HepG2 (cell line): ENCODE data around the gene PIGW. TPM values are rescaled to one million over a fixed set of nuclear protein-coding genes. Genes with fewer than 3 reads are reported as not detected.

Experiments used
- ELK4 ChIP-seq: sonication (generic); formaldehyde crosslinking; IDR thresholded peaks from 2 replicates; pipeline ENCODE4 v1.9.0; 2021; ENCODE audit warnings: missing genetic modification reagents, borderline replicate concordance
- ETV6 ChIP-seq: sonication (generic); formaldehyde crosslinking; conservative IDR thresholded peaks from 2 replicates; pipeline ENCODE4 v1.4.0; 2020; ENCODE audit warnings: missing genetic modification reagents
- HOXA9 ChIP-seq: sonication (generic); formaldehyde crosslinking; IDR thresholded peaks from 2 replicates; pipeline ENCODE4 v1.8.1; 2022; ENCODE audit warnings: missing genetic modification reagents, mild to moderate bottlenecking, moderate library complexity, borderline replicate concordance
- ISL2 ChIP-seq: sonication (generic); formaldehyde crosslinking; IDR thresholded peaks from 2 replicates; pipeline ENCODE4 v1.5.0; 2020; ENCODE audit warnings: missing genetic modification reagents
- NAIF1 ChIP-seq: sonication (generic); formaldehyde crosslinking; IDR thresholded peaks from 2 replicates; pipeline ENCODE4 v1.5.0; 2020; ENCODE audit warnings: mild to moderate bottlenecking, missing genetic modification reagents, borderline replicate concordance
- PATZ1 ChIP-seq: sonication (generic); formaldehyde crosslinking; IDR thresholded peaks from 2 replicates; pipeline ENCODE4 v1.4.0; 2020; ENCODE audit warnings: missing genetic modification reagents
- REL ChIP-seq: sonication (generic); formaldehyde crosslinking; conservative IDR thresholded peaks from 2 replicates; pipeline ENCODE4 v1.8.0; 2022; ENCODE audit warnings: mild to moderate bottlenecking, missing genetic modification reagents, moderate library complexity
- RFX3 ChIP-seq: IDR thresholded peaks from 2 replicates; pipeline ENCODE4 v1.6.1; 2016; ENCODE audit warnings: missing biosample characterization, missing genetic modification reagents
- ZNF143 ChIP-seq: sonication (generic); formaldehyde crosslinking; IDR thresholded peaks from 2 replicates; pipeline ENCODE4 v1.4.0; 2020; ENCODE audit warnings: missing genetic modification reagents
- ZNF556 ChIP-seq: sonication (generic); formaldehyde crosslinking; IDR thresholded peaks from 2 replicates; pipeline ENCODE4 v1.4.0; 2020; ENCODE audit warnings: mild to moderate bottlenecking, missing genetic modification reagents, borderline replicate concordance
- ZNF567 ChIP-seq: sonication (generic); formaldehyde crosslinking; IDR thresholded peaks from 2 replicates; pipeline ENCODE4 v1.8.1; 2023; ENCODE audit warnings: mild to moderate bottlenecking, missing genetic modification reagents, borderline replicate concordance
- ZSCAN31 ChIP-seq: sonication (generic); formaldehyde crosslinking; IDR thresholded peaks from 2 replicates; pipeline ENCODE4 v1.5.0; 2020; ENCODE audit warnings: low read depth, mild to moderate bottlenecking, missing genetic modification reagents
- polyA plus RNA-seq, 8 experiments: library from polyadenylated mRNA; depleted of rRNA in 3 of 8; stranded (reverse) in 7 of 8; unstranded in 1 of 8; fragments of >200 nt; fragmentation: Illumina TruSeq in 4 of 8; extraction: Trizol in 4 of 8; gene quantifications; 2 replicates each; pipeline versions ENCODE4 v1.2.1 to v1.2.3, GENCODE V29; 2011 to 2016; ENCODE audit warnings: low read depth in 4 of 8, missing spikeins in 1 of 8, mixed read lengths in 1 of 8; ENCODE audit not compliant: insufficient read depth in 1 of 8
- total RNA-seq, 5 experiments: library from RNA; depleted of rRNA; stranded (reverse); fragments of >200 nt; fragmentation: Illumina TruSeq; extraction: Trizol; gene quantifications; 2 replicates each; pipeline ENCODE4 v1.2.3, GENCODE V29; 2016; ENCODE audit warnings: low read depth in 1 of 5
- TF ChIP-seq, protein P1 (sequence below): sonication (generic); formaldehyde crosslinking; IDR thresholded peaks from one replicate; pipeline ENCODE4 v1.5.1; 2020; ENCODE audit warnings: mild to moderate bottlenecking, missing genetic modification reagents; ENCODE audit errors: not compliant biosample characterization
- TF ChIP-seq, protein P2 (sequence below): IDR thresholded peaks from 2 replicates; pipeline ENCODE4 v1.6.1; 2016; ENCODE audit warnings: mild to moderate bottlenecking, missing biosample characterization, missing genetic modification reagents

PIGW gene
- total and polyA plus RNA-seq, 2 of the 13 experiments (the other 11 are each of a cell fraction or from before 2014, with no cell fraction given), result 9.0 to 24.0 TPM

- TF ChIP-seq PATZ1 (CRISPR knock-in tag) (peak; percentile 90), REL (CRISPR knock-in tag) (no peak; the same call in 1 of the 2 replicates), ELK4 (no peak), ZNF143 (no peak), HOXA9 (CRISPR knock-in tag) (no peak), ISL2 (CRISPR knock-in tag) (0 out of 2 replicates have a peak, but pooled peaks have one; percentile 42), RFX3 (no peak), ZSCAN31 (no peak), ZNF567 (CRISPR knock-in tag) (no peak), NAIF1 (CRISPR knock-in tag) (no peak), ZNF556 (CRISPR knock-in tag) (0 out of 2 replicates have a peak, but pooled peaks have one; percentile 2), ETV6 (CRISPR knock-in tag) (peak; percentile 51; the same call in 1 of the 2 replicates)
- TF ChIP-seq, protein P1, sequence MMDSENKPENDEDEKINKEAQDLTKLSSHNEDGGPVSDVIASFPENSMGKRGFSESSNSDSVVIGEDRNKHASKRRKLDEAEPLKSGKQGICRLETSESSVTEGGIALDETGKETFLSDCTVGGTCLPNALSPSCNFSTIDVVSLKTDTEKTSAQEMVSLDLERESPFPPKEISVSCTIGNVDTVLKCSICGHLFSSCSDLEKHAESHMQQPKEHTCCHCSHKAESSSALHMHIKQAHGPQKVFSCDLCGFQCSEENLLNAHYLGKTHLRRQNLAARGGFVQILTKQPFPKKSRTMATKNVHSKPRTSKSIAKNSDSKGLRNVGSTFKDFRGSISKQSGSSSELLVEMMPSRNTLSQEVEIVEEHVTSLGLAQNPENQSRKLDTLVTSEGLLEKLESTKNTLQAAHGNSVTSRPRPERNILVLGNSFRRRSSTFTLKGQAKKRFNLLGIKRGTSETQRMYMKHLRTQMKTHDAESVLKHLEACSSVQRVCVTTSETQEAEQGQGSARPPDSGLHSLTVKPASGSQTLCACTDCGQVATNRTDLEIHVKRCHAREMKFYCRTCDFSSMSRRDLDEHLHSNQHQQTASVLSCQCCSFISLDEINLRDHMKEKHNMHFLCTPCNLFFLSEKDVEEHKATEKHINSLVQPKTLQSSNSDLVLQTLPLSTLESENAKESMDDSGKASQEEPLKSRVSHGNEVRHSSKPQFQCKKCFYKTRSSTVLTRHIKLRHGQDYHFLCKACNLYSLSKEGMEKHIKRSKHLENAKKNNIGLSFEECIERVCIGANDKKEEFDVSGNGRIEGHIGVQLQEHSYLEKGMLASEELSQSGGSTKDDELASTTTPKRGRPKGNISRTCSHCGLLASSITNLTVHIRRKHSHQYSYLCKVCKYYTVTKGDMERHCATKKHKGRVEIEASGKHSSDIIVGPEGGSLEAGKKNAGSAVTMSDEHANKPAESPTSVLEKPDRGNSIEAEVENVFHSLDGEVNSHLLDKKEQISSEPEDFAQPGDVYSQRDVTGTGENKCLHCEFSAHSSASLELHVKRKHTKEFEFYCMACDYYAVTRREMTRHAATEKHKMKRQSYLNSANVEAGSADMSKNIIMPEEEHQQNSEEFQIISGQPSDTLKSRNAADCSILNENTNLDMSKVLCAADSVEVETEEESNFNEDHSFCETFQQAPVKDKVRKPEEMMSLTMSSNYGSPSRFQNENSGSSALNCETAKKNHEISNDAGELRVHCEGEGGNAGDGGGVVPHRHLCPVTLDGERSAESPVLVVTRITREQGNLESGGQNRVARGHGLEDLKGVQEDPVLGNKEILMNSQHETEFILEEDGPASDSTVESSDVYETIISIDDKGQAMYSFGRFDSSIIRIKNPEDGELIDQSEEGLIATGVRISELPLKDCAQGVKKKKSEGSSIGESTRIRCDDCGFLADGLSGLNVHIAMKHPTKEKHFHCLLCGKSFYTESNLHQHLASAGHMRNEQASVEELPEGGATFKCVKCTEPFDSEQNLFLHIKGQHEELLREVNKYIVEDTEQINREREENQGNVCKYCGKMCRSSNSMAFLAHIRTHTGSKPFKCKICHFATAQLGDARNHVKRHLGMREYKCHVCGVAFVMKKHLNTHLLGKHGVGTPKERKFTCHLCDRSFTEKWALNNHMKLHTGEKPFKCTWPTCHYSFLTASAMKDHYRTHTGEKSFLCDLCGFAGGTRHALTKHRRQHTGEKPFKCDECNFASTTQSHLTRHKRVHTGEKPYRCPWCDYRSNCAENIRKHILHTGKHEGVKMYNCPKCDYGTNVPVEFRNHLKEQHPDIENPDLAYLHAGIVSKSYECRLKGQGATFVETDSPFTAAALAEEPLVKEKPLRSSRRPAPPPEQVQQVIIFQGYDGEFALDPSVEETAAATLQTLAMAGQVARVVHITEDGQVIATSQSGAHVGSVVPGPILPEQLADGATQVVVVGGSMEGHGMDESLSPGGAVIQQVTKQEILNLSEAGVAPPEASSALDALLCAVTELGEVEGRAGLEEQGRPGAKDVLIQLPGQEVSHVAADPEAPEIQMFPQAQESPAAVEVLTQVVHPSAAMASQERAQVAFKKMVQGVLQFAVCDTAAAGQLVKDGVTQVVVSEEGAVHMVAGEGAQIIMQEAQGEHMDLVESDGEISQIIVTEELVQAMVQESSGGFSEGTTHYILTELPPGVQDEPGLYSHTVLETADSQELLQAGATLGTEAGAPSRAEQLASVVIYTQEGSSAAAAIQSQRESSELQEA, result no peak
- TF ChIP-seq, protein P2, sequence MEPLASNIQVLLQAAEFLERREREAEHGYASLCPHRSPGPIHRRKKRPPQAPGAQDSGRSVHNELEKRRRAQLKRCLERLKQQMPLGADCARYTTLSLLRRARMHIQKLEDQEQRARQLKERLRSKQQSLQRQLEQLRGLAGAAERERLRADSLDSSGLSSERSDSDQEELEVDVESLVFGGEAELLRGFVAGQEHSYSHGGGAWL (CRISPR knock-in tag), result peak; percentile 74
Measured at GRCh38 chr17:36545465-36546417, 11.0 kb downstream of the PIGW start (continued).
